ENCODE results near the gene CFAP45.
A peak's percentile ranks its signal among the peaks of the same experiment; 100 is the strongest.
"Not testable (repeated sequence)": the region's sequence is repeated elsewhere in the genome, so short reads cannot be mapped to it uniquely, and the experiment has no call there.

The CFAP45 gene

DNA sequence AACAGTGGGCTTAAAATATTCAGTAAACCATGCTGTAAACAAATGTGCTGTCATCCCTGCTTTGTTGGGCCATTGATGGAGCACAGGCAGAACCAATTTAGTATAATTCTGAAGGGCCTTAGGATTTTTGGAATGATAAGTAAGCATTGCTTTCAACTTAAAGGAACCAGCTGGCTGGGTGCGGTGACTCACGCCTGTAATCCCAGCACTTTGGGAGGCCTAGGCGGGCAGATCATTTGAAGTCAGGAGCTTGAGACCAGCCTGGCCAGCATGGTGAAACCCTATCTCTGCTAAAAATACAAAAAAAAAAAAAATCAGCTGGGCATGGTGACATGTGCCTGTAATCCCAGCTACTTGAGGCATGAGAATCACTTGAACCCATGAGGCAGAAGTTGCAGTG, 4.1 kb upstream of the CFAP45 start:
- DNase-seq: not testable (repeated sequence)

DNA sequence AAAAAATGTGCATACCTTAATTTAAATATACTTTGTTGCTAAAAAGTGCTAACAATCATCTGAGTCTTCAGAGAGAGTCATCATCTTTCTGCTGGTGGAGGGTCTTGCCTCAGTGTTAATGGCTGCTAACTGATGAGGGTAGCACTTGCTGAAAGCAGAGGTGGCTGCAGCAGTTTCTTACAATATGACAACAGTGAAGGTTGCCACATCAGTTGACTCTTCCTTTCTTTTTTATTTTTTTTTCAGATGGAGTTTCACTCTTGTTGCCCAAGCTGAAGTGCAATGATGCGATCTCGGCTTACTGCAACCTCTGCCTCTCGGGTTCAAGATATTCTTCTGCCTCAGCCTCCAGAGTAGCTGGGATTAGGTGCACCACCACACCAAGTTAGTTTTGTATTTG, 2.6 kb upstream of the CFAP45 start:
- no peak for DNase-seq

GRCh38 chr1:159900755-159901360, 893 bp upstream of the CFAP45 start:
- no peak for DNase-seq

DNA sequence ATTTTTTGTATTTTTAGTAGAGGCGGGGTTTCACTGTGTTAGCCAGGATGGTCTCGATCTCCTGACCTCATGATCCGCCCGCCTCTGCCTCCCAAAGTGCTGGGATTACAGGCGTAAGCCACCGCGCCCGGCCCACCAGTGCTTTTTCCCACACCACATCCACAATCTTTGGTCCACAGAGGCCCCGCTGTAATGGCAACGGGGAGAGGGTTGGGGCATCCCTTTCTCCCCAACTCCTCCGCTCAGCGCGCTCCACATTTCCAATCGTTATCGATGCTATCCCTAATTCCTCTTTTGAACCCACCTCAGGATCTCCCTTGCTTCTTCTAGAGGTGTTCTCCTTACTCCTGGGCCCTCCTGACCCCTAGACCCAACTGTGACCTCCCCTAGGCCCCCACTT, 331 bp downstream of the CFAP45 start:
- not testable (repeated sequence) for DNase-seq

- no peak for DNase-seq
Observed at GRCh38 chr1:159898527-159898926, 1.4 kb downstream of the CFAP45 start.

GRCh38 chr1:159897962-159898361, 2.0 kb downstream of the CFAP45 start:
- DNase-seq: no peak

- no peak for DNase-seq
Observed at GRCh38 chr1:159896546-159896930, 3.4 kb downstream of the CFAP45 start.

GRCh38 chr1:159895836-159896545, 4.0 kb downstream of the CFAP45 start:
- DNase-seq: no peak

DNA sequence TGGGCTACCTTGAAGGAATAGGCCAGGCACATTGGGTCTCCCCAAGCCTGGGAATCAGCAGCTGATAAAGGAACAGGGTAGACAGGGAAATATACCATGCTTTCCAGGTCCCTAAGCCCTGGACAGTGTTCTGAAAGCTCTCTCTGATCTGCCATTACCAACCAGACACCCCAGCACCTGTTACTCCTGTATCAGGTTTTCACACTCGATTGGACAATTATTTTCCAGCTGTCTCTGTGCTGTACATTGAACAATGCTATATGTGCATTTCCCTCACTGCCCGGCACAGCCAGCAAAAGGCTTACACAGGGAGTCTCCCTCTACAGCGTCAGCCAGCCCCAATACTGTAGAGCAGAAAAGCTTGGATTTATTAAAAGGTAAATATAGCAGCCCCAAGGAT, 4.7 kb downstream of the CFAP45 start:
- DNase-seq: no peak

- no peak for DNase-seq
Observed at GRCh38 chr1:159892944-159893343, 7.0 kb downstream of the CFAP45 start.

GRCh38 chr1:159891275-159892157, 8.4 kb downstream of the CFAP45 start:
- DNase-seq: peak; percentile 78 to 79

DNA sequence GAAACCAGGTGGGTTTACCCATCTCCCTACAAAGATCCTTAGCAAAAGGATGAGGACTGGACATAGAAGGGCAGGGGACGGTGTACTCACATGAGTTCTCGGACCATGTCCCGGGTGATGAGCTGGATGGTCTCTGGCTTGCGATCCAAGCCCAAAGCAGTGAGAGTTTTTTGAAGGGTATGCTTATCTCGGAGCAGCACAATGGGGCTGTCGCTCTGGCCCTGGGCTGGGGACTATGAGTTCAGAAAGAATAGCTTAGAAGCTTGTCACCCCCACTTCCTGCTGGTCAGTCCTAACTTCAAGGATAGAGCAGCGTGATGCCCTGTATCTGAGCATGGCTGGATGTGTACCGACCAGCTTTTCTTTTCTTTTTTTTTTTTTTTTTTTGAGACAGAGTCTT, 9.6 kb downstream of the CFAP45 start:
- no peak for DNase-seq

DNA sequence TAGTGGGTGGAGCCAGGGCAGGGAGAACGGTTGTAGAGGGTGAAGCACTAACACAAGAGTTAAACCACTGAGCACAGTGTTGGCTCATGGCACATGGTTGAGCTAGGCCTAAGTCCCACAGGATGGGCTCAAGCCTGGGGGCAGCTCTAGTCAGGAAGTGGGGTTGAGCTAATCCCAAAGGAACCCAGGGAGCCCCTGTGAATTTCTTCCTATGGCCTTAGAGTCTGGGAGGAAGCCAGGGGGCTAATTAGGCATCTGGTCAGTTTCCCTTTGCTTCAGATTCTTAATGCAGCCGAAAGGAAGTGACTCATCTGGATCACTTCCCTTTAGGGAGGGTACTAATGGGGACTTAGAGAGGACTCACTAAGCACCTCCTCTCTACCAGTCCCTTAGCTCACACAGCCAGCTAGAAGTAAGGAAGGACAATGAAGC, 10.1 kb downstream of the CFAP45 start:
- DNase-seq: no peak

DNA sequence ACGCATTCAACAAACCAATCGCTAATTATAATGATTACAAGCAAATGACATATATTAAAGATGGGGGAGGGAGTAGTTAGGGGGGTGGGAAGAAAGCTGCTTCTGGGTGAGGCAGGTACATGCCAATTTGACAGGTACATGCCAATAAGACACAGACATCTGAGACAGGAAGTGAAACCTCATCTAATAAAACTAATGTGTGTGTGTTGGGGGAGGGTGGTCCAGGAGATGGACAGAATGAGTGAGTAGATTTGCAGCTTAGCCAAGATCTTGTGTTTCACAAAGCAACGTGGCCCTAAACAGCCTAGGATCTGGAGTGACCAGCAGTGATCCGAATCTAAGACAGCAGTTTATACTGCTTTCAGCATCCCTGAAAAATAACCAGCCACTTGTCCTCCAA, 10.8 kb downstream of the CFAP45 start:
- no peak for DNase-seq

DNA sequence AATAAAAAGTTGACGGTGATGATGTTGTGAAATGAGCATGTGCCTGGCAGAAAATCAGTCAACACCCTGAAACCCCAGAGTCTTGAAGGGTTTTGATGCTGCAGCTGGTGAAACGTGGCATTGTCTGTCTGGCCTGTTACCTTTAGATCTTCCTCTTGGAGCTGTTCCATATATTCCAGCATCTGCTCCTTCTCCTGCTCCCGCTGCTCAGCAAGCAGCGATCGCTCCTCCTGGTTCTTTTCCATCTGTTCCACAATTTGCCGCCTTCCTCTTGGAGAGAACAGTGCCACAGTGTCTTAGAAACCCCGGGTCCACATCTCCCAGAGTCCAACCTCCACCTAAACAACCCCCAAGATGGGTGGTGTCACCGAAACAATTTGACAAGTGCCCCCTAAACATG, 15.7 kb downstream of the CFAP45 start:
- DNase-seq: no peak

DNA sequence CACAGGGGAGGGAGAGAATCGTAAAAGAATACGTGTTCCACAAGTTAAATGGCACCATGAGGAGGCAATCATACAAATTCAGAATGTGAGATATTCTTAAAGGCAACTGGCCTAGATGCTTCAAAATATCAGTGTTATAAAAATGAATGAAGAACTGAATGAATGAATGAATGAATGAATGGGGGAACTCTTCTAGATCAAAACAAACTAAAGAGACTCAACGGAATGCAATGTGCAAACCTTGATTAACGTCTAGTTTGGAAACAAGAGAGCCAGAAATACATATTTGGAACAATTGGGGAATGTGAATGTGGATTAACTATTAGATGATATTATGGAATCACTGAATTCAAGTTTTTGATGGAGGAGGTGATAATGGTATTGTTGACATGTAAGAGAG, 16.8 kb downstream of the CFAP45 start:
- DNase-seq: no peak

- no peak for DNase-seq
Observed at GRCh38 chr1:159882527-159882862, 17.5 kb downstream of the CFAP45 start.

DNA sequence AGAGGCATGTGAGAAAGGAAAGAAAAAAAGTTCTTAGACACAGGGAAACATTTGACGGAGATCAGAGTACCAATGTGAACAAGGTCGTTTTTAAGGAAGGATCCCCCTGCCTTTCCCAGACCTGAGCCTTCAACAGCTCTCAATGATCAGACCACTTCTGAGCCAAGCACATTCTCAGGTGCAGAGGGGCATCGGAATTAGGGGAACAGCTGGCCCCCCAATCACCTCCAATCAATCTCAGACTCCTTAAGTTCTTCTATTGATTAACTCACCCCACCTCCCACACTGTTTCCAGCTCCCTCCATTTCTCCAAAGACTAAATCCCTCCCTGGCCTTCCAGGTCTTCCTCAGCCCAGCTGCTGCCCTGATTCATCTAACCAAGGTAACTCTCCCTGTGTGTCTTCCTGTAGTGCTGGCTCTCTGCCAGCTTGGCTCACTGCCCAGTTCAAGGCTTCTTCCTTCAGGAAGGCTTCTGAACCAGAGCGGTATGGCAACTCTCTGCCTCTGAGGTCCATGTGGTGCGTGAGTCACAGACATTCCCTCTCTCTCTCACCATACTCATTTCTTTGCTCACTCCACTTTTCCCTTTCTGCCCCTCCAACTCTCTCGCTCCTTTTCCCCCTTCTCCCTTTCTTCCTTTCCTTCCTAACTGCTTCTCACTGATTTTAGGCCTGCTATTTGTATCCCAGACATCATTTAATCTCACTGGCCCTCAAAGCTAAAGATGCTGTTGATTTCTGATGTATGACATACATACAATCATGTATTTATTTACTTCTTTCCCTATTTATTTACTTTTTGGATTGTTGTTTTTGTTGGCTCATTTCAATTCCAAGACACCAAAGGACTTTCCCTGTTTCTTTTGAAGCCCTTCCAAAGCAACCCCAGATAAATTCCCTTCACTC, 18.1 kb downstream of the CFAP45 start:
- DNase-seq: peak; percentile 33 to 34

GRCh38 chr1:159880430-159880829, 19.5 kb downstream of the CFAP45 start:
- no peak for DNase-seq

DNA sequence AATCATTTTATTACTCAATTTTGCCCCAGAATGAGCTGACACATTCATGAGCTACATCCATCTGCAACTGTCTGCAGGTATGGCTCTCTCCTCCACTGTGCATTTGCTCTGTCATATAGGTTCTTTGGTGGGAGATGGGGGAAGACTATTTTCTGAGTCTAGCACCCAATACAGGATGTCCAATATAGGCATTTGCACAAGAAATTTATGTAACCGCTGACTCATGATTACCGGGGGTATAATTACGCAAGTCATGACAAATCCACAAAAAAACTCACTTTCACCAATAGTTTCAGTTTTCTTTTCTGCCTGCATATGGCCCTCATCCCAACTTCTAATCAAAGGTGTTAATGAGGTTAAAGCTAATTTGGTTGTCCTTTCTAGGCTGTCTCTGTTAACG, 20.0 kb downstream of the CFAP45 start:
- no peak for DNase-seq

DNA sequence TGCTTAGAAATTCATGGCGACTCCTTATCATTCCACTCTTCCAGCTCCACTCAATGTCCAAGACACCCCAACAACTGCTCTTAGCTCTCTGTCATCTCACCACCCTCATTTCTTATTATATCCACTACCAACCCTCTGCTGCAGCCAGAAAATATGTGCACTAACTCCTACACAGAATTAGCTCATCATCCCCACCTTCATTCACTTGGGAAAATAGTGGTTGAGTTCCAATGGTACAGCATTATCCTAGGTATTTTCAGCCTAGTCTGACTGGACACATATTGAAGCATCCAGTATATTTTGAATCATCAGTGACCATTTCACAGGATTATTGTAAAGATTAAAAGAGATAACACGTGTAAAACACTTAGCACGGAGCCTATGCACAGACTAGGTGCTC, 20.8 kb downstream of the CFAP45 start:
- no peak for DNase-seq

DNA sequence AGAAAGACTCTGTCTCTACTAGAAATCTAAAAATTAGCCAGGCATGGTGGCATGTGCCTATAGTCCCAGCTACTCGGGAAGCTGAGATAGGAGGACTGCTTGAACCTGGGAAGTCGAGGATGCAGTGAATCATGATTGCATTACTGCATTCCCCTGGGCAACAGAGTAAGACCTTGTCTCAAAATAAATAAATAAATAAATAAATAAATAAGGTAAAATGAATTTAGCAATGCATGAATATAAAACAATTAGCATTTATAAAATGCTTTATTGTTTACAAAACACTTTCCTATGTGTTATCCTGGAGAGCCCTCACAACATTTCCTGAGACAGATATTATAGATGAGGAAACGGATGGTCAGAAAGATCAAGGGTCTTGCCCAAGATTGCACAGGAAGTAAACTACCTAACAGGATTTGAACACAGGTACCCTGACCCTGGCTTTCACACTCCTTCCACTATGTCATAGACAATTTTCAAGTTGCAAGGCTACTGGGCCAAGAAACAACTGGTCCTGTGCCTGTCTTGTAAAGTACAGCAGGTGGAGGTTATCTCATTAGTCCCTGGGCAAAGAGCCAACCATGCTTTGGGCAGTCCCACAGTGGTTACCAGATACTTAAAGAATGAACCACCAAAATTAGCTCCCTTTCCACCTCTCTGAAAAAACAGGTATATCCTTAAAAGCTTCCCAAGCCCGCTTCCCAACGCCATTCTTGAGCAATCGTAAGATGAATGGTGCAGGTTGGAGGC, 22.1 kb downstream of the CFAP45 start:
- DNase-seq: no peak

Data from stimulated activated CD4-positive, alpha-beta T cell treated with anti-CD3 and anti-CD28 coated beads, Interleukin-2, amount 100 ng/mL, for 24 hours (primary cell).